Medulla oblongata (tissue), 1 donor: ENCODE data around the gene PTPRE.

Source experiments
- DNase-seq: peaks from one replicate; pipeline ENCODE4 v3.0.0-alpha.2; 2015; ENCODE audit errors: extremely low spot score

Gene PTPRE

GRCh38 chr10:128059266-128059981 lies 152.5 kb downstream of the PTPRE start:
- DNase-seq, result no peak

GRCh38 chr10:128059982-128060293 lies 153.0 kb downstream of the PTPRE start:
- DNase-seq, result no peak

- DNase-seq, result no peak
These were observed 153.7 kb downstream of the PTPRE start for GRCh38 chr10:128060341-128061250.

- DNase-seq, result no peak
These were observed 154.7 kb downstream of the PTPRE start for GRCh38 chr10:128061306-128062300.

DNA sequence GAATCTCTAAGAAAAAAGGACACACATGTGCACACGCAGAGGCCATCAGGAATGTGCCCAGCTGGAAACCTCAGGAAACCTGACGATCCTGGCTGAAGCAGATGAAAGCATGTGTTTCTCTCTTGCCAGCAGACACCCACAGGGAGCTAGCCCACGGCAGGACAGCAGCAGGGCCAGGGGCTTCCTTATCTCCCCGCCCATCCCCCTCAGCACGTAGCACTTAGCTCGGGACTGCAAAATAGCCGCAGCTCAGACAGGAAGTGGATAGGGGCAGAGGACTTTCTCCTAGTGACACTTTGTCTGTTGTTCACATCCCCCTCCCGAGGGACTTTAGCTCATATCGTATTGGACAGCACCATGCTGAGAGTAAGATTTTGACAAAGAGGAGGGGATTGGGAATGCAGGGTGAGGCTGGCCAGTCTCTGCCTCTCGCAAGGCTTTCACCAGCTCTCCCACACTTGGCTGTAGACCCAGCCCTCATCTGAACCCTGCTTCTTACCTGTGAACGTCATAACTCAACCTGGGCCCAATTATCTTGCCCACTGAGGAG lies 155.5 kb downstream of the PTPRE start:
- DNase-seq, result no peak

DNA sequence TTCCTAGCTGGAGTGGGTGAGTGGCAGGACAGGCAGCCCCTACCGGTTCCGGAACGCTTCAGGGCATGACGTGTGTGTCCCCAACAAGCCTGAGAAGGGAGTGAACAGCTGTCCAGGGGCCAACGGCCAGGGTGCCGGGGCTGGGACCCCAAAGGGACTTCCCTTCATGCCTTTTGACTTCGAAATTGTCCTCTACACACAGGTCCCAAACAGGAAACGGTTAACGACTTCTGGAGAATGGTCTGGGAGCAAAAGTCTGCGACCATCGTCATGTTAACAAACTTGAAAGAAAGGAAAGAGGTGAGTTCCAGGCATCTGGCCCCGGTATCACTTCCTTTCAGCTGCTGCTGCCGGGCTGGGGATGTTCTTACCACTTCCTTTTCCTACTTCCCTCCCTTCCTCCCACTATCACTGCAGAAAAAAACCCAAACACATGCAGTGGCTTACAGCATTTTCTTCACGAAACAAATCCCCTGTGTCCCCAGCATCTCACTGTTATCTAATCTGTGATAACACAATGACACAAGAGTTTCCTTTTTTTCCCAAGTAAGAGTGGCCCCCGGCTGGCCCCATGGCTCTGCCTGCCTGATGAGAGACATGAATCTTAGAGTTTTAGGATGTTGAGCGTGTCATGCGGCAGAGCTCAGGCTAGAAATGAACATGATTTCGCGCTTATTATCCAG lies 156.1 kb downstream of the PTPRE start:
- DNase-seq, result peak; percentile 74

DNA sequence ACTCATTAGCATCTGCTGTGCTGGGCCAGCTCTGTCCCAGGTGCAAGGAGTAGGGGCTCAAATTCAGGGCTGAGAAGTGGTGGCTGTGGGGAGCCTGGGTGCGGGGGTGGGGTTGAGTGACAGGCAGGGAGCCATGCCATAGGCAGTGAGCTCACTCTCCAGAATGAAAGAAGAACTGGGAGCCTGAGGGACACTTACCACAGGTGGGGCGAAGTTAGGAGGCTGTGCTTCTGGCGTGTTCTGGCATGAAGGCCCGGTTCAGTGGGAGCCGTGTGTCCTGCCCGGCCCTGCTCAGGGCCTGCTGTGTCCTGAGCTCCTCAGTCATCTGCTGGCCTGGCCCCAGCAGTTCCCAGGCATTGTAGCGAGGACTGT lies 156.8 kb downstream of the PTPRE start:
- no peak for DNase-seq

- peak; percentile 90 for DNase-seq
These were observed 157.4 kb downstream of the PTPRE start for GRCh38 chr10:128064108-128064969.

- no peak for DNase-seq
These were observed 158.2 kb downstream of the PTPRE start for GRCh38 chr10:128064970-128065580.

GRCh38 chr10:128065881-128066534 lies 159.1 kb downstream of the PTPRE start:
- DNase-seq, result no peak

GRCh38 chr10:128066870-128067382 lies 160.0 kb downstream of the PTPRE start:
- DNase-seq, result no peak

GRCh38 chr10:128067691-128068397 lies 160.9 kb downstream of the PTPRE start:
- DNase-seq, result no peak

- DNase-seq, result no peak
These were observed 161.7 kb downstream of the PTPRE start for GRCh38 chr10:128068398-128069285.

DNA sequence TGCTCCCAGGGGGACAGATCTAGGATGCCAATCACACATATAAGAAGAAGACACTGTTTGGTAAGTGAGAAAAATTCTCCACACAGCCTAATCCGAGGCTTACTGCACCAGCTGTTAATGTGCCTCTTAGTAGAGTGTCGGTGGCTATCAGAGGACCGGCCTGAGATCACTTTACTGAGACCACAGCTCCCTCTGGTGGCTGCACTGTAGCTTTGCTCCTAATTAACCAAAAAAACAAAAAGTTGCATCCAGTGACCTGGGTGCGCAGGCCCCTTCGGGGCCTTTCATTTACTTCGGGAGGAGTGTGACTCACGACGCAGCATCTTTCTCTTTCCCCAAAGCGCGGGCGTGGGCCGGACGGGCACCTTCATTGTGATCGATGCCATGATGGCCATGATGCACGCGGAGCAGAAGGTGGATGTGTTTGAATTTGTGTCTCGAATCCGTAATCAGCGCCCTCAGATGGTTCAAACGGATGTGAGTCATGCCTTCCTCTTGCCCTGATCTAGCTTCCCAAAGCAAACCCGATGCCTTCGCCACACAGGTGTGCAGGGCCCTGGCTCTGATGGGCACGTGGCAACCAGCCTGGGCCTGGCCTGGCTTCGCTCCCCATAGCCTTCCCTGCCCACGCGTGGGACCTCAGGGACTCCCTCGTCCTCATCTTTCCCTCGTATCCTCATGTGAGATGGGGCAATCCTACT lies 162.6 kb downstream of the PTPRE start:
- peak; percentile 87 for DNase-seq

DNA sequence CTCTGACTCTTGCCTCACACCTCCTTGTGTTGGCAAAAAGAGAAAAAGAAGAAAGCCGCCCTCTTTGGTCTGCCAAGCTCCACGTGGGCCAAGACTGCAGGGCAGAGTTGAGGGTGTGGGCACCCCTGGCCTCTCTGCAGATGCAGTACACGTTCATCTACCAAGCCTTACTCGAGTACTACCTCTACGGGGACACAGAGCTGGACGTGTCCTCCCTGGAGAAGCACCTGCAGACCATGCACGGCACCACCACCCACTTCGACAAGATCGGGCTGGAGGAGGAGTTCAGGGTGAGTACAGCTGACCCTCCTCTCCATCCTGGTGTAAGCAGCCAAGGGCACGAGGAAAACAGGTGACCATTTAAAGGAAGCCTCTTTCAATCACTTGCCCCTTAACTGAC lies 163.3 kb downstream of the PTPRE start:
- DNase-seq, result no peak

DNA sequence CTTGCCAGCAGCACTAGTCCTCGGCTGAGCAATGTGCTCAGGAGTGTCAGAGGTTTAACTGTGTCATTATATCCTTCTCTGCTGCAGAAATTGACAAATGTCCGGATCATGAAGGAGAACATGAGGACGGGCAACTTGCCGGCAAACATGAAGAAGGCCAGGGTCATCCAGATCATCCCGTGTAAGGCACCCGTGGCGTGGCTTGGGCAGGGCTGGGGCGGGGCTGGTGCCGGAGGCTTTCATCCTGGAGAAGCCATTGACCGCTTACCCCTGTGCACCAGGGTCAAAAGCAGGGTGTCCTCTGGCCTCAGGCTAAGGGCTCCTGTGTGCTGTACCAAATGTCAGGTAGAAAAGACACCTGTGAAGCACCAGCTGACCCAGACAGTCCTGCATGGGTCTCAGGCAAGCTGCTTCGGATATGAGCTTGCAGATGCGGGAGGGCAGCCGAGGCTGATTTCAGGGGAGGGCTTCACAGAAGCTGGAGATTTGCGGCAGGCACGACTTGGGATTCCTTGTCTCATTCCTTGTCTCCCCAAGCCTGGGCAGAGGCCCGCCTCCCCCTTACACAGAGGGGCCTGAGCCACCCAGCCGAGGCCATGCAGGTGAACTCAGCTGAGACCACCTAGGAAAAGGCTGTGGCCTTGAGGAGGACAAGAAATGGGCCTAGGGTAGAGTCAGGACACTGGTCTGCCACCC lies 164.0 kb downstream of the PTPRE start:
- no peak for DNase-seq
